ENCODE measurements around the gene BAG5. TPM values are rescaled to one million over a fixed set of nuclear protein-coding genes. Genes with fewer than 3 reads are reported as not detected.
"Not testable (repeated sequence)": the region's sequence is repeated elsewhere in the genome, so short reads cannot be mapped to it uniquely, and the experiment has no call there.

The BAG5 gene
- total RNA-seq, 1 donor from 2014 or later: 33.8 TPM

GRCh38 chr14:103518422-103519042, 43.9 kb downstream of the BAG5 start:
- H3K27ac Mint-ChIP-seq: no peak overlapping the region
- H3K9me3 Mint-ChIP-seq: no peaks in the 10 kb centered on the region
- peaks cover 8% of the 10 kb centered on the region for H3K27me3 Mint-ChIP-seq (ENCODE audit: insufficient read depth)
- intact Hi-C loops (cut with micrococcal nuclease): loop anchor here (1.0 kb wide), 1 partner anchor 28 kb away; no protein-coding TSS in a partner anchor
- H3K36me3 Mint-ChIP-seq (ENCODE audit: low read depth): no peaks in the 10 kb centered on the region
- H3K4me1 Mint-ChIP-seq (ENCODE audit: low read depth): peaks cover 6% of the 10 kb centered on the region
- DNase-seq (ENCODE audit: low spot score): no peak
- no peak overlapping the region for H3K4me3 Mint-ChIP-seq

DNA sequence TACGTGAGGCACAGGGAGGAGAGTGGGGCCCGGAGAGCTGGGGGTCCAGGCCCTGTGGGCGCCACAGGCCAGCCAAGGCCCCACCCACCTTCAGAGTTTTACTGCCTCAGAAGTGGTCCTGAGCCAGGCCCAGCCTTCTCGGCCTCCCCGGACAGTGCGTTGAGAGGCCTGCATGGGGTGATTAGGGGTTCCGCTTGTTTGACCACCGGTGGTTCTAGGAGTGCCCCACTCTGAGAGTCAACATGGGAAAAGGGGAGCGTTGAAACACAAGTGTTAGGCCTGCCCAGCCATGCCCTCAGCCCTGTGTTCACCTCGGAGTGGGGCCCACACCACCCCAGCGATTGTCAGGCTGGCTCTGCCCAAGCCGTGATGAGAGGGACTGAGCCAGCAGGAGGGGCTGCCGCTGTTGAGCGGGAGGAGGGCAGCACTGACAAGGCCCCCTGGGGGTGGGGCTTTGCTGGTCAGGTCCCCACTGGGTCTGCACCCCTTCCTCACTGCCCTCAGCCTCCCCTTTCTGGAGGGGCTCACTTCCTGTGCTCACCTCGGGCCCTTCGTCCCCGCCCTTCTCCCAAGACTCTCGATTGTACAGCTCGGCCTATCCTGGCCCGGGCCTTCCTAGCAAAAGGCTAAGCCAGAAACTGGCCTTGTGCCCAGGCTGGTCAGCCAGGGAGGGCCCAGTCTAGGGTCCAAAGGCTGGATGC, 44.6 kb downstream of the BAG5 start:
- Mint-ChIP-seq H3K27ac (no peak overlapping the region), H3K36me3 (ENCODE audit: low read depth) (no peaks in the 10 kb centered on the region), H3K4me1 (ENCODE audit: low read depth) (peaks cover 6% of the 10 kb centered on the region), H3K4me3 (no peak overlapping the region), H3K27me3 (ENCODE audit: insufficient read depth) (peaks cover 4% of the 10 kb centered on the region), H3K9me3 (no peaks in the 10 kb centered on the region)
- intact Hi-C loops (cut with micrococcal nuclease): loop anchor here (1.0 kb wide), 1 partner anchor 28 kb away; no protein-coding TSS in a partner anchor
- no peak for DNase-seq (ENCODE audit: low spot score)

DNA sequence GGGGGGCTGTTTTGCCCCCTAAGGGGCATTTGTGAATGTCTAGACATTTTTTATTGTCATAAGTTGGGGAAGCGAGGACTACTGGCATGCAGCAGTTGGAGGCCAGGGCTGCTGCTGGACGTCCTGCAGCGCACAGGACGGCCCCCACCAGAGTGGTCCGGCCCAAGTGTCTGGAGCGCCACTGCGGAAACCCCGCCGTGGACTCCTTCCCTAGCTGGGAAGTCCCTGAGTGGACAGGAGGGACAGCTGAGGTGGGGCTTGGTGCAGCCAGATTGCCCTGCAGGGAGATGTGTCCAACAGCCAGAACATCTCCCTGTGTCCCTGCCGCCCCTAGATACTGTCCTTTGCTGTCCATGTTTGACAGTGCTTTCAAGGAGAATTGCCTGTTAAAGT, 45.3 kb downstream of the BAG5 start:
- peaks cover 5% of the 10 kb centered on the region for H3K36me3 Mint-ChIP-seq (ENCODE audit: low read depth)
- no peaks in the 10 kb centered on the region for H3K9me3 Mint-ChIP-seq
- no peak overlapping the region for H3K27ac Mint-ChIP-seq
- intact Hi-C loops (cut with micrococcal nuclease): no loop called here
- H3K4me1 Mint-ChIP-seq (ENCODE audit: low read depth): peaks cover 6% of the 10 kb centered on the region
- peaks cover 4% of the 10 kb centered on the region for H3K27me3 Mint-ChIP-seq (ENCODE audit: insufficient read depth)
- DNase-seq (ENCODE audit: low spot score): no peak
- no peak overlapping the region for H3K4me3 Mint-ChIP-seq

DNA sequence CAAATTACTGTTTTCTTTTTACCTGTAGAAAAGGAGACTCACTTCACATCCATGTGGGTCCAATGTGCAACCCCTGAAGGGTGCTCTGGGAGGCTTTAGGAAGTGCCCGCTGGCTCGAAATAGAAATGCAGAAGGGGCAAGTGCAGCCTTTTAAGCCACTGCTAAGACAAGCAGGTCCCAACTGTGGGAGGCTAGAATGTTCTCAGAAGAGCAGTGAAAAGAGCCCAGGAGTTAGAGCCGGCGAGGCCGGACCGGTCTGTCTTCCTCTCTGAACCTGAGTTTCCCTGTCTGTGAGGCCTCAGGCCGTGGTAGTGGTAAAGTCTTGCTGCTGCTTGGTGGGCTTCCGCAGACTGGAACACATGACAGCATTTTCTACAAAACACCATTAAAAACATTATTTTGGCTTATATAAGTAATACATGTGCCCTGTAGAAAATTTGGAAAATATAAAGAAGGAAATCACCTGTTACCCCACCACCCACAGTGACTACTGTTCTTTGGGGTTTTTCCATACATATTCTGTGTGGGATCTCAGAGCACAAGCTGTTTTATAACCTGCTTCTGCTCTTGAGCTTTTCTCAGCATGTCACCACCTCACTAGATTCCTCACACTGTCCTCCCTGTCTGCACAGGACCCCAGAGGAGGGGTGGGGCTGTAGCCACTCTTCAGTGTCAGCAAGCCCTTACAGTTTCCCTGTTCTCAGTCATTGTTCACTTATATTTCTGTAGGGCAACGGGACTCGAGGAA, 45.9 kb downstream of the BAG5 start:
- H3K36me3 Mint-ChIP-seq (ENCODE audit: low read depth): peaks cover 5% of the 10 kb centered on the region
- no peaks in the 10 kb centered on the region for H3K9me3 Mint-ChIP-seq
- H3K27me3 Mint-ChIP-seq (ENCODE audit: insufficient read depth): peaks cover 4% of the 10 kb centered on the region
- no peak overlapping the region for H3K27ac Mint-ChIP-seq
- intact Hi-C loops (cut with micrococcal nuclease): no loop called here
- peaks cover 6% of the 10 kb centered on the region for H3K4me1 Mint-ChIP-seq (ENCODE audit: low read depth)
- H3K4me3 Mint-ChIP-seq: no peak overlapping the region
- DNase-seq (ENCODE audit: low spot score): no peak

DNA sequence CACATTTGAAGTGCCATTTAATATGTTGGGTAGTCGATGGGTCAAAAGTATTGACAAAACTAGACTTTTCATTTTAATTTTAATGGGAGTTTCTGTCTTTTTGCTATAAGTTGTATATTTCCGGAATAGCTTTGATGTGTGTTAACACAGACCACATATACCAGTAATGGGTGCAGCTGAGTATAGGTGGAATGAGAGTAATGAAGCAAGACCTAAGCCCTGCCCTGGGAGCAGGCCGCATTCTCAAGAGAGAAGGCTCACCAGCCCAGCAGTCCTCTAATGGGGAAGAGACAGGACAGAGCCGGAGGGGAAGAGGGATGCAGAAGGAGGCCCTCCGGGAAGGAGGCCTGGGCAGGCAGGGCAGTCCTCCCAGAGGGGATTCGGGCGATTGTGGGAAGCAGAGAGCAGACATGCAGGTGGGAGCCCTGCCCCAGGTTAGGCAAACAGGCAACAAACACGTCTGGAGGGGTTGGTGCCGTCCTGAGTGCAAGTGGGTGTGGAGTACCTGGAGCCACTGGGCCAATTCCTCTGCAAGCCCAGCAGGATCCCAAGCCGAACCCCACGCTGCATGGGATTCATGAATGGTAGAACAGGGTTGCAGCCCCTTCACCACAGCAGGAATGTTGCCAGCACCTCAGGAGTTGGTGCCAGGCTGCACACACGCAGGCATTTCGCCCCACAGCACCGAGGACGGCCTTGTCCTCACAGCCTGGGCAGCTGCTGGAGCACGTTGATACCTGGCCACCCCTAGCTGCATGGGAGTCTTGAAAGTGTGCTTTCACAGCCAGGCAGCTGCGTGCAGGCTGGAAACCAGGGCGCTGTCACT, 47.6 kb downstream of the BAG5 start:
- no peak overlapping the region for H3K4me3 Mint-ChIP-seq
- H3K4me1 Mint-ChIP-seq (ENCODE audit: low read depth): peaks cover 6% of the 10 kb centered on the region
- no peak overlapping the region for H3K27ac Mint-ChIP-seq
- no peak for DNase-seq (ENCODE audit: low spot score)
- intact Hi-C loops (cut with micrococcal nuclease): no loop called here
- H3K9me3 Mint-ChIP-seq: no peaks in the 10 kb centered on the region
- H3K27me3 Mint-ChIP-seq (ENCODE audit: insufficient read depth): peaks cover 4% of the 10 kb centered on the region
- H3K36me3 Mint-ChIP-seq (ENCODE audit: low read depth): peaks cover 8% of the 10 kb centered on the region

DNA sequence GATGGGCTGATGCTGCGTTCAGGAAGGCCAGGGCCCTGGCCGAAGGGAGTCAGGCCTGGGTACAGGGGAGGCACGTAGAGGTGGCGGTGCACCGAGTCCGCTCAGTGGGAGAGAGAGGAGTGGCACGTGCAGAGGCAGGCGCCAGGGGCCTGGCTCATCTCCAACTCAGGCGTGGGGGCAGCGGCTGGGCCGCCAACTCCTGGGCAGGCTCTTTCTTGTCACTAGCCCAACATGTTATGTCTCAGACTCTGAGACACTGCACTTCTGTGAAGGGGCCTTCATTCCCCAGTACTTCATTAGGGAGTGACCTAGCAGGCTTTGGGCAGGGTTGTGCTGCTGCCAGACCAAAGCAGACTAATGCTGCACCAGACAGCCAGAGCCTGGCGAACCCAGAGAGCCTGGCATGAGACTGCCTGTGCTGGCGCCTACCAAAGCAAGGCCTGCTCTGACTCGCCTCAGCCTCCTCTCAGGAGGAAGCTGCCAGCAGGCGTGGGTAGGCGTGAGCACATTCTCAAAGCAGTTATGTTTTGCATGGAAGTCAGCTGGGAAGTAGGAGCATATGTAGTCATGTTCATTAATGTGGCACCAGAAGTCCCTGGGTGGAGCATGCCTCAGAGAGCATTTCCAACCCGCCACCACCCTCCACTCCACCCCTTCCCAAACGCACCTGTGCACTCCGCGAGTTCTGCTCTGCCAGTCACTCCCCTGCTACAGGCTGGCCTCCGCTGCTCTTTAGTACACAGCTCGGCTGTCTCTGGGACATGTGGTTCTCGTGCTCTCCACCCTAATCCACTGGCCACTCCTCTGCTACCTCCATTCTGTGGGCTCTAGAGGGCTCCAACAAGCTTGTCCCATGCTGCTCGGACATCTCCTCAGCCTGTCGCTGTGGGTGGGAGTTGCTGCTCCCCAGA, 49.5 kb downstream of the BAG5 start:
- no peak overlapping the region for H3K27ac Mint-ChIP-seq
- H3K27me3 Mint-ChIP-seq (ENCODE audit: insufficient read depth): no peaks in the 10 kb centered on the region
- H3K9me3 Mint-ChIP-seq: no peaks in the 10 kb centered on the region

GRCh38 chr14:103512180-103512579, 50.3 kb downstream of the BAG5 start:
- H3K27me3 Mint-ChIP-seq (ENCODE audit: insufficient read depth); intact Hi-C loops (cut with micrococcal nuclease); H3K9me3 Mint-ChIP-seq; DNase-seq (ENCODE audit: low spot score); H3K4me1 Mint-ChIP-seq (ENCODE audit: low read depth); H3K4me3 Mint-ChIP-seq; H3K27ac Mint-ChIP-seq: not testable (repeated sequence)
- H3K36me3 Mint-ChIP-seq (ENCODE audit: low read depth): peaks cover 13% of the 10 kb centered on the region

More for the DNA sequence above, 49.5 kb downstream of the BAG5 start:
- intact Hi-C loops (cut with micrococcal nuclease): no loop called here
- H3K4me3 Mint-ChIP-seq: no peak overlapping the region
- DNase-seq (ENCODE audit: low spot score): no peak
- peaks cover 13% of the 10 kb centered on the region for H3K36me3 Mint-ChIP-seq (ENCODE audit: low read depth)
- no peaks in the 10 kb centered on the region for H3K4me1 Mint-ChIP-seq (ENCODE audit: low read depth)

GRCh38 chr14:103510724-103511693, 51.4 kb downstream of the BAG5 start:
- Mint-ChIP-seq H3K9me3 (no peaks in the 10 kb centered on the region), H3K27me3 (ENCODE audit: insufficient read depth) (no peaks in the 10 kb centered on the region), H3K36me3 (ENCODE audit: low read depth) (peaks cover 15% of the 10 kb centered on the region), H3K4me1 (ENCODE audit: low read depth) (no peaks in the 10 kb centered on the region), H3K4me3 (no peak overlapping the region), H3K27ac (no peak overlapping the region)
- intact Hi-C loops (cut with micrococcal nuclease): no loop called here
- DNase-seq (ENCODE audit: low spot score): no peak

GRCh38 chr14:103509864-103510723, 52.4 kb downstream of the BAG5 start:
- Mint-ChIP-seq H3K27ac (no peak overlapping the region), H3K4me3 (no peak overlapping the region), H3K36me3 (ENCODE audit: low read depth) (peaks cover 15% of the 10 kb centered on the region), H3K27me3 (ENCODE audit: insufficient read depth) (no peaks in the 10 kb centered on the region), H3K4me1 (ENCODE audit: low read depth) (no peaks in the 10 kb centered on the region), H3K9me3 (no peaks in the 10 kb centered on the region)
- DNase-seq (ENCODE audit: low spot score): no peak
- intact Hi-C loops (cut with micrococcal nuclease): no loop called here

GRCh38 chr14:103508521-103509329, 53.7 kb downstream of the BAG5 start:
- no peak overlapping the region for H3K27ac Mint-ChIP-seq
- no peaks in the 10 kb centered on the region for H3K9me3 Mint-ChIP-seq
- intact Hi-C loops (cut with micrococcal nuclease): no loop called here
- no peak for DNase-seq (ENCODE audit: low spot score)
- no peaks in the 10 kb centered on the region for H3K27me3 Mint-ChIP-seq (ENCODE audit: insufficient read depth)
- peaks cover 19% of the 10 kb centered on the region for H3K36me3 Mint-ChIP-seq (ENCODE audit: low read depth)
- H3K4me1 Mint-ChIP-seq (ENCODE audit: low read depth): no peaks in the 10 kb centered on the region
- H3K4me3 Mint-ChIP-seq: no peak overlapping the region
